GM21528 (cell line): ENCODE measurements around the gene FTO.

Experiments
- ATAC-seq: cut with Tn5 transposase; IDR thresholded peaks from one replicate; pipeline ENCODE4 v1.9.1; 2021; ENCODE audit warnings: mild to moderate bottlenecking, moderate library complexity; ENCODE audit not compliant: unreplicated experiment, low FRiP score

FTO gene

DNA sequence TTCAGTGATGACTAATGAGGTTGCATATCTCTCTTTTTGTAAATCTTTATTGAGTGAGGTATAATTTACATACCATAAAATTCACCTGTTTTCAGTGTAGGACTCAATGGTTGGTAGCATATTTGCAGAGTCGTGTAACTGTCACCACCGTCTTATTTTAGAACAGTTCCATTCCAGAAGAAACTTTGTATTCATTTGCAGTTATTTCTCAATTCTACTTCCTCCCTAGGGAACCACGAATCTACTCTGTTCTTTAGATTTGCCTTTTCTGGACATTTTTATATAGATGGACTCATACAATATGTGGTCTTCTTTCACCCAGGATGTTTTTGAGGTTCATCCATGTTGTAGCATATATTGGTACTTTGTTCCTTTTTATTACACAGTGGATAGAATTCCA lies 3.7 kb downstream of the FTO start:
- ATAC-seq = no peak

DNA sequence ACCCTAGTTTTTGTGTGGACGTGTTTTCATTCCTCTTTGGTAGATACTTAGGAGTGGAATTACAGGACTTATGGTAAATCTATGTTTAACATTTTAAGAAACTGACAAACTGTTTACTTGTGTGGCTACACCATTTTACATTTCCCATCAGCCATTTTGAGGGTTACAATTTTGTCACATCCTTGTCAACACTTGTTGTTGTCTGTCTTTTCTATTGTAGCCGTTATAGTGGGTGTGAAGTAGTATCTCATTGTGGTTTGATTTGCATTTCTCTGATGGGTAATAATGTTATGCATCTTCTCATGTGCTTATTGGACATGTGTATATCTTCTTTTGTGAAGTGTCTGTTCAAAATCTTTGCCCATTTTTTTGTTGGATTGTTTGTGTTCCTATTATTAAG lies 4.5 kb downstream of the FTO start:
- no peak for ATAC-seq

DNA sequence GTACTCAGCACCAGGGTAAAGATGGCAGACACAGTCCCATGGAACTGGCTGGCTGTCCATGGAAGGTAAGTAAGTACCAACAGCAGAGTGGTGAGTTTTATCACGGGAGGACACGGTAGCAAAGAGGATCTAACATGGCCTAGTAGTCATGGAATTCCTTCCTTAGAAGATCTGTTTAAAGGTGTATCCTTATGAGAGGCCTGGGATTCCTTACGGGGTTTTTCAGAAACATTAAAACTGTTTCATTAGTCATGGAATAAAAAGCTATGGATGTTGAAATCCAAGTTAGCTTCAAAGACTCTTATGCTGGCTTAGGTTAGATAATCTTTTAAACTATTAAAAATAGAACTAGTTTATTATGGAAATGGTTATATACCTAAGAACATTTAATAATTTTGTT lies 7.4 kb downstream of the FTO start:
- ATAC-seq = no peak

DNA sequence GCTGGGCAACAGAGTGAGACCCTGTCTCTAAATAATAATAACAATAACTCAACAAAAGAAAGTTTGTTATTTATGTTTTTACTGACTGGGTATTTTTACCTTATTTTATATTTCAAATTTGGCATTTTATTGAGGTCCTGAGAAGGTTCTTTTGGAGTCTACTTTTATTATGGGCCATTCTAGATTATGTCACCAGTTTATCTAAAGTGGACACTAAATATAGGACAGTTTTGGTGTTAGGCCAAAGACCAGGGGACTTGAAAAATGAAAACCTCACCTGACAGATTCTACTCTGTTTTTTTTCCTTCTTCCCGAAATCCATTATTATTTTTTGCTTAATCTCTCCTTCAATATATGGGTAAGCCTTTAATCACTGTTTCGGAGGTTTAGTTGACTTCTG lies 8.1 kb downstream of the FTO start:
- ATAC-seq = no peak

DNA sequence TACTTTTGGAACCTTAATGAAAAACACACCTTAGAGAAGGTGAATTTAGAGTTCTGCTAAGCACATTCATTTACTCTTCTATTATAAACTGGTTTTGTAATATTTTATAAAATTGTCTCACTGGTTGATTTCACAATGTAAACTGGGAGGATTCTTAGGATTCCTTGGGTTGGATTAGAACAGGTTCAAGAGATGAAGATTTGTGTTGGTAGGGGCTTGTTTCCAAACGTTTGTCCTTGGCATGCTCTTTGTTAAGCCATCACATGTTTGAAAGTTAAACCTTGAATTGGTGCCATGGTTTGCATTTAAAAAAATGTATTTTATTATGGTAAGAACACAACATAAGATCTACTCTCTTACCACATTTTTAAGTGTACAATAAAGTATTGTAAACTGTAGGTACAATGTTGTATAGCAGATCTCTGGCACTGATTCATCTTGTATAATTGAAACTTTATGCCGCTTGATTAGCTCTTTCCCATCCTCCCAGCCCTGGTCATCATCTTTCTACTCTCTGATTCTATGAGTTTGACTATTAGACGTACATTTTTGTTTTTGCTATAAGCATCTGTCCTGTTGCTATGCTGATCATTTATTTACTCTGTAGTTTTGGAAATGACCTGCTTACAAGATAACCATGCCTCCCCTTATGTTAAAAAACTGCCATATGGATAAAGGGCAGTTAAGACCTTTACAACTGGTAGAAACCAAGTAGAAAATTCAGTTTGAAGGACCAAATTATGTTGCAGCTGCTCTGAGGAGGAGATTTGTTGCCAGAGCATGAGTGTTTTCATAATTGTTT lies 9.6 kb downstream of the FTO start:
- no peak for ATAC-seq

DNA sequence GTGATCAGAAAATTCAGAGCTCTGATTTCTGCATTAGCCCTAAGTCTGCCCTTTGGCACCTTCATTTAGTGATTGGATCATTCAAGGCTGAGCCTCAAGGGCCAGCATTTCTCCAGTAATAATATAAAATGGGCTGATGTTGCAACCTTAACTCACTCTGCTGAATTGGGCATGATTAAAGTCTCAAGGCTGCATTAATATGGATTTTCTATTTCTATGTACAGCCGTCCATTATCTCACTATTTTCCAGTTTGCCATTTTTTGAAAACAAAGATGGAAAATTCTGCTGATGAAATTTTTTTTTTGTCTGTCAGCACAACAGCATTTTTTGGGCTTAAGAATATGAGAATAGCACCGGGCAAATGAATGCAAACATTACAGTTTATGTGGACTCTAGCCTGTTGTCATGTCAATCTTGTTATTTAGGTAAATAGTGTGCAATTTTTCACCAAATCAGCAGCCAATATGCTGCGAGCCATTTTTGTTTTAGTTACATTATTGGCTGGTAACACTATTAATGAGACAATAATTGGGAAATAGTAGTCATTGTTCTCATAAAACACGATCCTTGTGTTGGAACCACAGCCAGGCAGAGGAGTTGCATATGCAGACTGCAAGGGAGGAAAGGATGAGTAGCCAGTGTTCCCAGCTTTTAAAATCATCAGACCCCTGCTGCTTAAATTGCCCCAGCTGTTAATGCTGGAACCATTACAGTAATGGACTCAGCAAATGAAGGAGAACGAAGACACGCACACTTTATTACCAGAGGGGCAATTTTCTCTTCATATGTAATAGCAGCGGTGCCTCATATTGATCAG lies 10.5 kb downstream of the FTO start:
- ATAC-seq = no peak

DNA sequence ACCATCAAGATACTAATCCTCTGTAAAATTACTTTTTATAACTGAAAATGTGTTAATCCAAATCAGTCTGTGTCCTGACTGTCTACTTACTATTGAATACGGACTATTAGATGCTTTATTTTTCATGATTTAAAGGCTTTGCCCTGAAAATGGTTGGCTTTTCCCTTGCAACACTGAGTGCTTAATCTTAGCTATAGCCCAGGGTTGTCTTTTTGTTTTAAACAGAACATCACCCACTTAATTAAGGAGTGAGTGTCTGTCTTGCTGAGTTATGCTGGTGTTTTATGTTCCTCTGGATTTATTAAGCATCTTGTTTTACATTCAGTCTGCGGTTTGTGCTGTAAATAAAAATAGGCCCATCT lies 11.0 kb downstream of the FTO start:
- no peak for ATAC-seq

DNA sequence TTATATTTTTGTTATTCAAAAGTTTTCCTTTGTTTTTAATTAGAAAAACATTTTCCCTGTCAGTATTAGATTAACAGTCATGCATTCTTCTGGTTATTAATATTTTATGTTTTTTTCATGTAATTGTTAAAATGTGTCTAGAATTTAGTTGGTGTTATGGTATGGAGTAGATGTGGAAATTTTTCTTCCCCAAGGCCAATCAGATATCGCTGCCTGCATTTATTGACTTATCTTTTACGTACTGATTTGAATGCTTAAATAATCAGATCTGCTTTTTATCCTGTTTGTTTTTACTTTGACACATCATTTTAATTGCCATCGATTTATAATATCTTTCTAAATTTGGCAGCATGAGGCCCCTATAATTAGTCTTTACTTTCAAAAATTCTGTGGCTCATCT lies 13.6 kb downstream of the FTO start:
- no peak for ATAC-seq

DNA sequence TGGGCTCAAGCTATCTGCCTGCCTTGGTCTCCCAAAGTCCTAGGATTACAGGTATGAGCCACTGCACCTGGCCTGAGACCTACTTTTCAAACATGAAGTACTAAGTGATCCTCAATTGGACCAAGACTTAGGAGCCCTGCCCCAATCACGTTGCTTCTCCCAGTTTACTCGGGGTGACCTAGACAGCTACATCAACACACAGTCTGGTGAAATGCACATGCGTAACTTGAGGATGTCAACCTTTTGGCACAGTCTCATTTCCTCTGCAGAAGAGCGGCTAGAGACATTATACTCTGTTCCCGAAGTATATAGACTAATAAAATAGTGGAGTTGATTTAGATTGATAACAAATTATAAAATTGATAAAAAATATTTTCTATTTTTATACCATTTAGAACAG lies 17.1 kb downstream of the FTO start:
- ATAC-seq = no peak

DNA sequence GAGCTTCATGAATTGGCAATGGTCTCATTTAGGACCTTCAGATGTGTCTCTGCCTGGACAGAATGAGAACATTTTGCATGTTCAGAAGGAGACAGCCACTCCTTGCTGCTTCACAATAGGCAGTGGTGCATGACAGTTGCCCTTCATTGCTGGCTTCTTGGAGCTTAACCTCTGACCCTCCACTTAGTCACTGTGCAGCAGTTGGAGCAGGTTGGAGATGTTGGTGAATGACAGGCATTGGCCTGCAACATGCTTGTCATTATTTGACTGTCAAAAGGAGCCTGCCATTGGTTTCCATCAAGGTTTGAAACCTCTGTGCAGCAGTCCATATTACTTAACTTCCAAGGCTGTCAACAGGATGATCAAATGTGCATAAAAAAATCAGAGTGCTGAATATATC lies 22.7 kb downstream of the FTO start:
- no peak for ATAC-seq

DNA sequence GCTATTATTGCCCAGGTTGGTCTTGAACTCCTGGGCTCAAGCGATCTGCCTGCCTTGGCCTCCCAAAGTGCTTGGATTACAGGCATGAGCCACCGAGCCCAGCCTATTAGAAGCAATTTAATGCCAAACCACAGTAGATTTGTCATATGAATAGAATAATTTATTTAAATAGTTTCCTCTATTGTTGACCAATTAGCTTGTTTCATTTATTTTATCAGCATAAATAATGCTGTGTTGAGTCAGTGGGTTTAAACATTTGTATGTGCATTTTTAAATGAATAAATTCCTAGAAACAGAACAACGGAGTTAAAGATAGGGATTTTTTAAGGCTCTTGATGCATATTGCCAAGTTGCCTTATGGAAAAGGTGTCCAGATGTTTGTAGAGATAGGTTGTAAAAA lies 26.7 kb downstream of the FTO start:
- ATAC-seq = no peak

DNA sequence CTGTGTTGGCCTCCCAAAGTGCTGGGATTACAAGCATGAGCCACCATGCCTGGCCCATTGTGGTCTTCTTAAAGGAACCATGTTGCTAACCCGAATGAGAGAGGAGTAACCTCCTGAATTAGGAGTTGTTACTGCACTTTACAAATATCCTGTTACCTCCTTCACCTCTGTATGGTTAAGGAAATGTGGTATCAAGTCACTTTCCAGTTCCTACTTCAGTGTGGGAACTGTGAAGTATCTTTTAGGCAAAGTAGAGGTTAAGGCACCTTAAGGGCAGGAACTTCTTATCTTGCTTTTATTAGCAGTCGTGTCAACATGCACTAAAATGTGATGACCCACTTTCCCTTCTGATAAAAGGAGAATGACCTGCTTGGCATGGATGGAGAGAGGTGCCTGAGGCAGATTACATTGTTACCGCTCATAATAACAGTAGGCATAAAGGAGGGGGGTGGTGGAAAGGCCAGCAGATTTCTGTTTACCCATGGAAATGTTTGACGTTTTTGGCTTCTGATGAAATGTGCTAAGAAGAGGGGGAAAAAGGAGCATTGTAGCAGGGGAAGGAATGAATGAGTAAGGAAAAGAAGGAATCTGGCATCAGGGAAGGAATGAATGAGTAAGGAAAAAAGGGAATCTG lies 28.5 kb downstream of the FTO start:
- no peak for ATAC-seq

DNA sequence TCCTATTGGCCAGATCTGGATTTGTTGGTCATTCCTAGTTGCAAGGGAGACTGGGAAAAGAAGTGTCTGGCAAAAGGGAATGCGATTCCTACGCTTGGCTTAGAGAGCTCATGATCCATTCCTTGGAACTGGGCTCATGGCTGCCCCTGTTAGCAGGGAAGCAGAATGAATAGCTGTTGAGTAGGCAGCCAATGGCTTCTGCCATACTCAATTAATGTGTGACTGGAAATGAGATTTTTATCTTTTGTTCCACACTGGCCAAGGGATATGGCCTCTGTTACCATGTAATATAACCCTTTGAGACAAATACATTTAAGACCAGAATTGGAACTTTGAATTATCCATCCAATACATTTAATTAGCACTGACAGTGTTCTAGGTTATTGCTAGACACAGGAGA lies 31.0 kb downstream of the FTO start:
- ATAC-seq = no peak

DNA sequence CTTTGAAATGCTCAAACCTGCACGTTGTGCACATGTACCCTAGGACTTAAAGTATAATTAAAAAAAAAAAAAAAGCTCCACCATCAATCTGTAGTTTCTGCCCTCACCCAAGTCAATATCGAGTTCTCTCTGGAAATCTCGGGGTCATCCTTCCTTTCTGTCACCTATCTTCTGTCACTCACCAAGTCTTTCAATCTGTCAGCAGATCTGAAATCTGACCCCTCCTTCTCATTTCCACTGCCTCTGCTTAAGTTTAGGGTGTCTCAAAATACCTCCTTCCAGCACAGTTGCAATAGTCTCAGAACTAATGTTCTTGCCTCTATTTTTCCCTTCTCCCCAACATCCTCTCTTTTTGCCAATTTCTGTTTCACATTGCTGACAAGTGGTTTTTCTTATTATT lies 32.3 kb downstream of the FTO start:
- ATAC-seq = no peak

DNA sequence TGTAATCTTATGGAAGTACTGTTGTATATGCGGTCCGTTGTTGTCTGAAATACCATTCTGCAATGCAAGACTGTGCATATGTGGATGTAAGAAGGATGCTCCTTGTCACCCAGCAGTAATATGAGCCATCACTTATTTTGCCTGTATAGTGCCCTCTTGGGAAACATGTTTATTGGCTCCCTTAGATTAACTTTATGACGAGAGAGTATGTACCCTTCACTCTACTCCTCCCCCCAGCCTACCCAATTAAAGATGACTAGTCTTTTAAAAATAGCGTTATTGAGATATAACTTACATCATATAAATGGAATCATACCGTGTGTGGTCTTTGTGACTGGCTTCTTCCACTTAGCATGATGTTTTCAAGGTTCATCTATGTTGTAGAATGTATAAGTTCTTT lies 33.6 kb downstream of the FTO start:
- no peak for ATAC-seq

DNA sequence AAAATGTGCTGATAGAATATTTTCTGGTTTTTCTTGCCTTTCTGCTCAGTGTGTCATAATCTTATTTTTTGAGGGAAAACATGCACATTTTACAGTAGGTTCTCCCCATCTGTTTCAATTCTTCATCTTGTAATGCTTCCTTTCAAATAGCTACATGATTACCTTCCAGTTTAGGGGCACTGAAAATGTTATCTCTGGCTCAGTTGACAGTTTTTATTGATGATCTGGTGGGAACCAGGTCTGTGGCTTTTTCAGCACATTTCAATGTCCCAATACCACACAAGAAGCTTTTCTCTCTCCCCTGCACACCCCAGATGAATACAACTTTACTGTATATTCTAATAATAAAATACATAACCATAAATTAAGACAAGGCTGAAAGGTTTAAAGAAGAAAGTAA lies 36.5 kb downstream of the FTO start:
- ATAC-seq = no peak

DNA sequence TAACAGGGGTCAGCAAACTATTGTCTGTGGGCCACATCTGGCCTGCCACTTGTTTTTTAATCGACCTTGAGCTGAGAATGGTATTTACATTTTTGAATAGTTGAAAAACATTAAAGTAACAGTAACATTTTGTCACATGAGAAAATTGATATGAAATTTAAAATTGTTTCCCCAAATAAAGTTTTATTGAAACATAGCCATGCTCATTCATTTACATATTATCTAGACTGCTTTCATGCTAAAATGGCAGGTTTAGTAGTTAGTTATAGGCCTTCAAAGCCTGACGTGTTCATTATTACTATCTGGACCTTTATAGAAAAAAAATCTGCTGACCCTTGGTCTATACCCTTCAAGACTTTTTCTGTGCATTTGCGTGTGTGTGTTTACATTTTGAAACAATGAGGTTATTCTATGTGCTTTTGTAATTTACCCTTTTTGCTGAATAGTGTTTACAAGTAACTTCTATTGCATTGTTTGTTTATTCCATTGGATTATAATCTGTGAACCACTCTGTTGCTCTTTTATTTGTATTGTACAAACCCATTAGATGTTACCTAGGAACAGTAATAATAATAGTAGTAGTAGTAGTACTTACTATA lies 37.1 kb downstream of the FTO start:
- no peak for ATAC-seq

DNA sequence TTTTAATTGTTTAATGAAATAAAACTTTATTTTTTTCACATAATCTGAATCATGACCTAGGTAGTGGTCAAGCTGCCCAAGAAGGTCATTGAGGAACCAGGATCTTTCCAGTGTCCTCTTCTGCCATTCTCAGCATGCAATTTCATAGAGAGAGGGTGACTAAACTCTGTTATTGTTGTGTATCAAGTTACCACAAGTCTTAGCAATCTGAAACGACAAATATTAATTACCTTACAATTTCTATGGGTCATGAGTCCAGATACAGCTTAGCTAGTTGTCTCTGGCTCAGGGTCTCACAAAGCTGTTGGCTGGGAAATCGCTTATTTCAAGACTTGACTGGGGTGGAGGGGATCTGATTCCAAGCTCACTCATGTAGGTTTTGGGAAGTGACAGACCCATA lies 37.6 kb downstream of the FTO start:
- no peak for ATAC-seq

DNA sequence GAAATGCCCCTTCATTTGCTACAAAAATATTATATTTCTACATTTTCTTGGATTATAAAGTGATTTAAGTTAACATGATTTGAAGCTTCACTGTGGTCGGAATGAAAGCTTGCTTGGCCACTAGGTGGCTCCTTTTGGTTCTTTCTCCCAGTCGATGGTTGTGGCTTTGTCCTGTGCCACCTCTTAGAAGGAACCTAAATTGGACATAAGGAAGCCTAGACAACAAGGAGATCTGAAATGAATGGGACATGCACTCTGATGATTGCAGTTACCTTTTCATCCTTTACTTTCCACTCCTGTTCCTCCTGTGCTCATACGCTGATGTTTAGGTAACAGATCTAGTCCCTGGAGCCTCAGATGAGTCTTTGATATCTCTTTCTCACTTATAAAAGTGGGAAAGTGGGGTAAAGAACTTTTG lies 39.2 kb downstream of the FTO start:
- ATAC-seq = no peak

DNA sequence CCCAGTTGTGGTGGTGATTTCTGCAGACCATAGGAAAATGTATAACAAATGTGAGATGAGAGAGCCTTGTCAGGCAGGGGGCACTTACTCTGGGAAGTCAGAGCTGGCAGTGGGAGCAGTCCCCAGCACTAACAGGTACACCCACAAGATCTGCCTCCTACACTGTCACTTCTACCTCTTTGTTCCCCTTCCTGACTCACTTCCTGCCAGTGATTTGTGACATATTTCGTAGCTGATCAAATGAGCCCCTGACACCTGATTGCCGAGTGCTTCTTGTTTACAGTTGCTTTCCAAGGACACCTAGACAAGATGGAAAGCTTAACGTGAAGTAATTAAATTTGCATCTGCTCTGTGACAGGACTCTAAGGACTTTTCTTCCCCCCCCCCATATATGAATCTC lies 40.5 kb downstream of the FTO start:
- no peak for ATAC-seq

DNA sequence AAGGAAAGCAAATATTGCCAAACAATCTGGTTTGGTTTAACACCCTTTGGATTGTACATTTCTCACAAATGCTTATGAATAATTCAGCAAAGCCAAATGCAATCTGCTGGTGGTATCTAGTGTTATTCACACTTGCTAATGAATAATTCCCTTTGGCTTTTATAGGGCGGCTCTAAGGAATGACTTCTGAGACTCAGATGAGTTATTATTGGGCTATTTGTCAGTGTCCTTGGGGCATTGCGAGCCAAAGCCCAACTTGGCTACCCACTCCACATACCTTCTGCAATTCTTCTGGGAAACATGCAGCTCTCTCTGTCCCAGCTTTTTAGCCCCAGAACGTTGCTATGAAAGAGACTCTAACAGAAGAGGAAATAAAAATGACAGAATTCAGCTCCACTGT lies 41.1 kb downstream of the FTO start:
- ATAC-seq = no peak
